OCI-LY7 (cell line): ENCODE results near the gene FBXO42.

Source experiments
- CTCF ChIP-seq: fragments of 200-600 bp; sonication (generic); conservative IDR thresholded peaks from 2 replicates; pipeline ENCODE4 v1.5.1; 2014; ENCODE audit warnings: mild to moderate bottlenecking, antibody characterized with exemption, low read length, moderate library complexity, mixed read lengths
- EZH2phosphoT487 ChIP-seq: fragments of 200-600 bp; sonication (generic); IDR thresholded peaks from 2 replicates; pipeline ENCODE4 v1.6.1; 2018; ENCODE audit warnings: low read depth, borderline replicate concordance, mild to moderate bottlenecking, mixed run types, antibody characterized with exemption, low read length, moderate library complexity, mixed read lengths

GRCh38 chr1:16369821-16370220, 17.5 kb upstream of the FBXO42 start:
- no peak for TF ChIP-seq CTCF
- TF ChIP-seq EZH2phosphoT487: no peak
